SK-N-SH (cell line): ENCODE data around the gene ATPAF2. TPM values are rescaled to one million over a fixed set of nuclear protein-coding genes. Genes with fewer than 3 reads are reported as not detected.

Source experiments
- CTCF ChIA-PET: fragments of 300-600, 350-600 bp; formaldehyde crosslinking; extraction: SDS; loops from one replicate; lab custom pipeline; 2021; lab: Yijun Ruan, JAX
- POLR2A ChIA-PET: fragments of 350-600 bp; sonication (Branson Sonifier 250); formaldehyde crosslinking; extraction: SDS; loops from one replicate; lab custom pipeline; 2020; ENCODE audit warnings: antibody characterized with exemption, inconsistent platforms; lab: Yijun Ruan, JAX
- DNase-seq: peaks from one replicate; pipeline ENCODE4 v3.0.0; 2012
- H2AFZ ChIP-seq: fragments of 200-600 bp; sonication (generic); 2 replicates; pipeline ENCODE4 v1.8.1; 2016; ENCODE audit warnings: antibody characterized with exemption, mild to moderate bottlenecking, low read depth
- H3F3A ChIP-seq: fragments of 200-600 bp; sonication (generic); replicated peaks from 2 replicates; pipeline ENCODE3; 2016; ENCODE audit warnings: antibody characterized with exemption, mild to moderate bottlenecking; ENCODE audit not compliant: insufficient read depth
- H3K27ac ChIP-seq, 2 experiments: fragments of 200-500 bp in 1 of 2; fragments of 200-600 bp in 1 of 2; sonication (Bioruptor generic) in 1 of 2; sonication (generic), shearing (Covaris generic) in 1 of 2; 2 replicates each; pipeline versions ENCODE4 v1.5.1 to v1.6.1; 2014 to 2016; ENCODE audit warnings: low read depth in 2 of 2, inconsistent platforms in 1 of 2, low read length in 1 of 2, mild to moderate bottlenecking in 1 of 2, mixed read lengths in 1 of 2
- H3K27me3 ChIP-seq: fragments of 200-600 bp; sonication (generic), shearing (Covaris generic); 2 replicates; pipeline ENCODE4 v1.6.1; 2016; ENCODE audit warnings: mixed run types; ENCODE audit not compliant: insufficient read depth
- H3K36me3 ChIP-seq, 2 experiments: fragments of 200-500 bp in 1 of 2; fragments of 200-600 bp in 1 of 2; sonication (Bioruptor generic) in 1 of 2; sonication (generic) in 1 of 2; replicated peaks in 1 of 2; 2 replicates each; pipeline versions ENCODE3 to v1.5.1; 2014 to 2016; ENCODE audit warnings: low read length in 1 of 2, mild to moderate bottlenecking in 1 of 2; ENCODE audit not compliant: insufficient read depth in 2 of 2, control insufficient read depth in 1 of 2
- H3K4me1 ChIP-seq, 2 experiments: fragments of 200-500 bp in 1 of 2; fragments of 200-600 bp in 1 of 2; sonication (Bioruptor generic) in 1 of 2; sonication (generic), shearing (Covaris generic) in 1 of 2; 2 replicates each; pipeline versions ENCODE4 v1.5.1 to v1.6.1; 2014 to 2016; ENCODE audit warnings: low read depth in 1 of 2, low read length in 1 of 2, mixed run types in 1 of 2; ENCODE audit not compliant: insufficient read depth in 2 of 2, control insufficient read depth in 1 of 2
- H3K4me2 ChIP-seq: fragments of 200-600 bp; sonication (generic), shearing (Covaris generic); 2 replicates; pipeline ENCODE4 v1.6.1; 2017; ENCODE audit warnings: mixed run types
- H3K4me3 ChIP-seq, 2 experiments: fragments of 200-500 bp in 1 of 2; fragments of 200-600 bp in 1 of 2; sonication (Bioruptor generic) in 1 of 2; sonication (generic), shearing (Covaris generic) in 1 of 2; 2 replicates each; pipeline versions ENCODE4 v1.5.1 to v1.8.1; 2014 to 2016; ENCODE audit warnings: low read depth in 2 of 2, inconsistent platforms in 1 of 2, low read length in 1 of 2, mild to moderate bottlenecking in 1 of 2, mixed read lengths in 1 of 2, moderate library complexity in 1 of 2
- H3K79me2 ChIP-seq: fragments of 200-600 bp; sonication (generic); 2 replicates; pipeline ENCODE4 v1.8.1; 2017; ENCODE audit warnings: mild to moderate bottlenecking; ENCODE audit not compliant: insufficient read depth
- H3K9ac ChIP-seq: fragments of 200-600 bp; sonication (generic); 2 replicates; pipeline ENCODE4 v1.6.1; 2017; ENCODE audit warnings: mixed run types
- H3K9me2 ChIP-seq: fragments of 200-600 bp; sonication (generic); 2 replicates; pipeline ENCODE4 v1.6.1; 2017; ENCODE audit warnings: mixed run types
- H3K9me3 ChIP-seq: fragments of 200-600 bp; sonication (generic); 2 replicates; pipeline ENCODE4 v1.6.1; 2017; ENCODE audit warnings: mixed run types, mild to moderate bottlenecking, moderate library complexity
- H4K20me1 ChIP-seq: fragments of 200-600 bp; sonication (generic); 2 replicates; pipeline ENCODE4 v1.6.1; 2017; ENCODE audit warnings: mild to moderate bottlenecking, mixed run types; ENCODE audit not compliant: insufficient read depth
- CHD2 ChIP-seq: fragments of 150-350 bp; IDR thresholded peaks from 2 replicates; pipeline ENCODE4 v1.6.1; 2018; ENCODE audit warnings: low read length; ENCODE audit not compliant: partially characterized antibody
- CTCF ChIP-seq: fragments of 200-600 bp; sonication (generic); IDR thresholded peaks from 2 replicates; pipeline ENCODE4 v1.6.1; 2017; ENCODE audit warnings: antibody characterized with exemption, mild to moderate bottlenecking, moderate library complexity
- ELF1 ChIP-seq: IDR thresholded peaks from 2 replicates; pipeline ENCODE4 v1.4.0; 2012
- EP300 ChIP-seq, 2 experiments: IDR thresholded peaks; 2 replicates each; pipeline versions ENCODE4 v1.4.0 to v1.6.1; 2012; ENCODE audit warnings: borderline replicate concordance in 1 of 2, low read depth in 1 of 2, low read length in 1 of 2
- FOSL2 ChIP-seq: IDR thresholded peaks from 2 replicates; pipeline ENCODE4 v1.4.0; 2012; ENCODE audit warnings: low read depth, mild to moderate bottlenecking, moderate library complexity, borderline replicate concordance
- FOXJ3 ChIP-seq: sonication (generic); formaldehyde crosslinking; IDR thresholded peaks from 2 replicates; pipeline ENCODE4 v1.5.1; 2020; ENCODE audit warnings: mild to moderate bottlenecking, missing genetic modification reagents
- MEF2A ChIP-seq: IDR thresholded peaks from 2 replicates; pipeline ENCODE4 v1.4.0; 2012; ENCODE audit warnings: low read depth, borderline replicate concordance
- POLR2AphosphoS5 ChIP-seq: IDR thresholded peaks from 2 replicates; pipeline ENCODE4 v1.6.1; 2012; ENCODE audit warnings: low read depth, low read length
- RCOR1 ChIP-seq: fragments of 150-350 bp; IDR thresholded peaks from 2 replicates; pipeline ENCODE4 v1.6.1; 2017; ENCODE audit warnings: antibody characterized with exemption, low read length
- RFX5 ChIP-seq: IDR thresholded peaks from 2 replicates; pipeline ENCODE4 v1.6.1; 2012; ENCODE audit warnings: mild to moderate bottlenecking, improper control_type of control experiment, low read length
- RXRA ChIP-seq: IDR thresholded peaks from 2 replicates; pipeline ENCODE4 v1.4.0; 2012; ENCODE audit warnings: low read depth, mild to moderate bottlenecking, borderline replicate concordance
- SIN3A ChIP-seq: IDR thresholded peaks from 2 replicates; pipeline ENCODE4 v1.6.1; 2012; ENCODE audit warnings: low read depth, mild to moderate bottlenecking, low read length, moderate library complexity, borderline replicate concordance
- TEAD4 ChIP-seq: IDR thresholded peaks from 2 replicates; pipeline ENCODE4 v1.4.0; 2012; ENCODE audit warnings: mild to moderate bottlenecking, borderline replicate concordance; ENCODE audit not compliant: insufficient read depth
- USF2 ChIP-seq: fragments of 150-350 bp; IDR thresholded peaks from 2 replicates; pipeline ENCODE4 v1.6.1; 2017; ENCODE audit warnings: antibody characterized with exemption, low read length, low read depth, borderline replicate concordance
- WGBS: methylation state at CpG from one replicate; pipeline ENCODE4 v1.1.6; 2017; ENCODE audit warnings: low lambda C conversion rate; 5-methylcytosine and 5-hydroxymethylcytosine counted together
- polyA plus RNA-seq, 3 experiments: library from polyadenylated mRNA; depleted of rRNA; stranded (reverse); fragments of >200 nt; gene quantifications; 2 replicates each; pipeline ENCODE4 v1.2.3, GENCODE V29; 2012
- TF ChIP-seq, protein P1 (sequence below): IDR thresholded peaks from 2 replicates; pipeline ENCODE4 v1.6.1; 2012; ENCODE audit warnings: mild to moderate bottlenecking, low read depth, low read length, moderate library complexity

ATPAF2 gene
- polyA plus RNA-seq, 1 of the 3 experiments (the other 2 are of a cell fraction) = 20.8 TPM

DNA sequence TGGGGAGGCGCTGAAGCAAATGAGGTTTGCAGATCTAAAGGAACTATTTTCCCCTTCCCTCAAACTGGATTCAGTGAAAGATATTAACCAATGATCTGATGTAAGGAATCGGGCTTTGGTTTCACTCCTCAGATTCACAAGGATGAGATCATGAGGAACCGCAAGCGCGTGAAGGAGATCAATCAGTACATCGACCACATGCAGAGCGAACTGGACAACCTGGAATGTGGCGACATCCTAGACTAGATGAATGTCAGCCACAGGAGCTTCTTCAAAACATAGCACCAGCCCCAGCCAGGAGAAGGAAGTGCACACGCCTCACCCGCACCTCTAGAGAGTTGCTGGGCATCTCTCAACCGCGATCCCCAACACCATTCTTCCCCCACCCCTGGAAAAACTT, 22.5 kb downstream of the ATPAF2 start:
- H3F3A ChIP-seq = peaks cover 4% of the 10 kb centered on the region
- no peaks in the 10 kb centered on the region for H3K9me2 ChIP-seq
- H3K9ac ChIP-seq = no peak overlapping the region
- no peak for DNase-seq
- H3K4me2 ChIP-seq = no peak overlapping the region
- no peak for TF ChIP-seq RCOR1
- no peak for TF ChIP-seq TEAD4
- TF ChIP-seq CTCF = no peak
- TF ChIP-seq ELF1 = no peak
- no peak for TF ChIP-seq RFX5
- no peak for TF ChIP-seq EP300 (IDR thresholded peaks at IDR 0.05; ENCODE audit: borderline replicate concordance in 1 of 2, low read depth in 1 of 2, low read length in 1 of 2)
- TF ChIP-seq, protein P1, sequence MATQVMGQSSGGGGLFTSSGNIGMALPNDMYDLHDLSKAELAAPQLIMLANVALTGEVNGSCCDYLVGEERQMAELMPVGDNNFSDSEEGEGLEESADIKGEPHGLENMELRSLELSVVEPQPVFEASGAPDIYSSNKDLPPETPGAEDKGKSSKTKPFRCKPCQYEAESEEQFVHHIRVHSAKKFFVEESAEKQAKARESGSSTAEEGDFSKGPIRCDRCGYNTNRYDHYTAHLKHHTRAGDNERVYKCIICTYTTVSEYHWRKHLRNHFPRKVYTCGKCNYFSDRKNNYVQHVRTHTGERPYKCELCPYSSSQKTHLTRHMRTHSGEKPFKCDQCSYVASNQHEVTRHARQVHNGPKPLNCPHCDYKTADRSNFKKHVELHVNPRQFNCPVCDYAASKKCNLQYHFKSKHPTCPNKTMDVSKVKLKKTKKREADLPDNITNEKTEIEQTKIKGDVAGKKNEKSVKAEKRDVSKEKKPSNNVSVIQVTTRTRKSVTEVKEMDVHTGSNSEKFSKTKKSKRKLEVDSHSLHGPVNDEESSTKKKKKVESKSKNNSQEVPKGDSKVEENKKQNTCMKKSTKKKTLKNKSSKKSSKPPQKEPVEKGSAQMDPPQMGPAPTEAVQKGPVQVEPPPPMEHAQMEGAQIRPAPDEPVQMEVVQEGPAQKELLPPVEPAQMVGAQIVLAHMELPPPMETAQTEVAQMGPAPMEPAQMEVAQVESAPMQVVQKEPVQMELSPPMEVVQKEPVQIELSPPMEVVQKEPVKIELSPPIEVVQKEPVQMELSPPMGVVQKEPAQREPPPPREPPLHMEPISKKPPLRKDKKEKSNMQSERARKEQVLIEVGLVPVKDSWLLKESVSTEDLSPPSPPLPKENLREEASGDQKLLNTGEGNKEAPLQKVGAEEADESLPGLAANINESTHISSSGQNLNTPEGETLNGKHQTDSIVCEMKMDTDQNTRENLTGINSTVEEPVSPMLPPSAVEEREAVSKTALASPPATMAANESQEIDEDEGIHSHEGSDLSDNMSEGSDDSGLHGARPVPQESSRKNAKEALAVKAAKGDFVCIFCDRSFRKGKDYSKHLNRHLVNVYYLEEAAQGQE = no peak
- TF ChIP-seq SIN3A = no peak
- TF ChIP-seq POLR2AphosphoS5 = no peak
- TF ChIP-seq CHD2 = no peak
- no peak for TF ChIP-seq MEF2A
- no peak for TF ChIP-seq USF2
- no peak for TF ChIP-seq FOXJ3 (CRISPR knock-in tag)
- no peak for TF ChIP-seq FOSL2
- no peak for TF ChIP-seq RXRA
- CTCF ChIA-PET = interaction anchor here (1.1 to 2.4 kb wide), 4 partner anchors 9 to 17 kb away, joined by 4 to 10 read pairs (median 6); no protein-coding TSS in a partner anchor
- POLR2A ChIA-PET = no interaction called here
- H3K79me2 ChIP-seq = no peaks in the 10 kb centered on the region
- H4K20me1 ChIP-seq = no peaks in the 10 kb centered on the region
- no peak overlapping the region for H2AFZ ChIP-seq
- H3K4me3 ChIP-seq = no peak overlapping the region
- H3K27ac ChIP-seq = no peak overlapping the region
- peaks cover 0 to 14% of the 10 kb centered on the region in 2 experiments for H3K36me3 ChIP-seq
- no peaks in the 10 kb centered on the region for H3K9me3 ChIP-seq
- peaks cover 0 to 35% of the 10 kb centered on the region in 2 experiments; a peak in 1 of 4 replicates for H3K4me1 ChIP-seq
- 93% methylated on average over 12 of the region's 12 CpGs for WGBS
- no peaks in the 10 kb centered on the region for H3K27me3 ChIP-seq
